Neural progenitor cell (in vitro differentiated cells): ENCODE data around the gene PLCB3. TPM values are rescaled to one million over a fixed set of nuclear protein-coding genes. Genes with fewer than 3 reads are reported as not detected.

Source experiments
- DNase-seq: peaks from one replicate; pipeline ENCODE4 v3.0.0-alpha.2; 2016; ENCODE audit warnings: low spot score
- H2AFZ ChIP-seq: fragments of 200-600 bp; sonication (generic); replicated peaks from 2 replicates; pipeline ENCODE4 v1.6.1; 2016; ENCODE audit warnings: antibody characterized with exemption
- H3F3A ChIP-seq: fragments of 200-600 bp; sonication (generic); 2 replicates; pipeline ENCODE4 v1.6.1; 2016; ENCODE audit warnings: antibody characterized with exemption, low read depth
- H3K27ac ChIP-seq: fragments of 200-600 bp; sonication (generic); 2 replicates; pipeline ENCODE4 v1.5.1; 2016; ENCODE audit warnings: mild to moderate bottlenecking
- H3K27me3 ChIP-seq: fragments of 200-600 bp; sonication (generic); 2 replicates; pipeline ENCODE4 v1.6.1; 2016; ENCODE audit warnings: mild to moderate bottlenecking, moderate library complexity
- H3K36me3 ChIP-seq: fragments of 200-600 bp; sonication (generic); 2 replicates; pipeline ENCODE4 v1.5.1; 2016
- H3K4me1 ChIP-seq: fragments of 200-600 bp; sonication (generic); 2 replicates; pipeline ENCODE4 v1.6.1; 2016; ENCODE audit warnings: mixed run types
- H3K4me2 ChIP-seq: fragments of 200-600 bp; sonication (generic); 2 replicates; pipeline ENCODE4 v1.6.1; 2016
- H3K4me3 ChIP-seq: fragments of 200-600 bp; sonication (generic); 2 replicates; pipeline ENCODE4 v1.5.1; 2016
- H3K79me2 ChIP-seq: fragments of 200-600 bp; sonication (generic); 2 replicates; pipeline ENCODE4 v1.6.1; 2016; ENCODE audit warnings: low read depth
- H3K9ac ChIP-seq: fragments of 200-600 bp; sonication (generic); 2 replicates; pipeline ENCODE4 v1.6.1; 2016
- H3K9me3 ChIP-seq: fragments of 200-600 bp; sonication (generic); 2 replicates; pipeline ENCODE4 v1.5.1; 2016; ENCODE audit warnings: low read depth
- H4K20me1 ChIP-seq: fragments of 200-600 bp; sonication (generic); 2 replicates; pipeline ENCODE4 v1.6.1; 2016; ENCODE audit warnings: low read depth
- H3K27ac Mint-ChIP-seq: 3 replicates; pipeline ENCODE4 v1.8.0; 2021; ENCODE audit warnings: mixed read lengths
- H3K27me3 Mint-ChIP-seq: 2 replicates; pipeline ENCODE4 v1.8.0; 2022; ENCODE audit warnings: low read depth, mild to moderate bottlenecking, inconsistent platforms, moderate library complexity, mixed read lengths; ENCODE audit not compliant: insufficient read depth
- H3K36me3 Mint-ChIP-seq: 3 replicates; pipeline ENCODE4 v1.8.0; 2021; ENCODE audit warnings: mixed read lengths
- H3K4me1 Mint-ChIP-seq: 3 replicates; pipeline ENCODE4 v1.8.0; 2021; ENCODE audit warnings: mixed read lengths
- H3K4me3 Mint-ChIP-seq: 3 replicates; pipeline ENCODE4 v1.8.0; 2021; ENCODE audit warnings: mild to moderate bottlenecking, moderate library complexity, mixed read lengths
- H3K9me3 Mint-ChIP-seq: 3 replicates; pipeline ENCODE4 v1.8.0; 2020; ENCODE audit warnings: mixed read lengths
- CTCF ChIP-seq: fragments of 200-600 bp; sonication (generic); IDR thresholded peaks from 2 replicates; pipeline ENCODE4 v1.5.1; 2017; ENCODE audit warnings: antibody characterized with exemption, mild to moderate bottlenecking
- EZH2 ChIP-seq: fragments of 200-600 bp; sonication (generic); IDR thresholded peaks from 2 replicates; pipeline ENCODE4 v1.6.1; 2017; ENCODE audit warnings: antibody characterized with exemption, mild to moderate bottlenecking, moderate library complexity
- EZH2phosphoT487 ChIP-seq: fragments of 200-600 bp; sonication (generic); IDR thresholded peaks from 2 replicates; pipeline ENCODE4 v1.6.1; 2017; ENCODE audit warnings: antibody characterized with exemption
- total RNA-seq: library from RNA; depleted of rRNA; stranded (reverse); fragments of >200 nt; gene quantifications from 2 replicates; pipeline ENCODE4 v1.2.3, GENCODE V29; 2015; ENCODE audit warnings: low replicate concordance

Gene PLCB3
- total RNA-seq, 1 donor from 2014 or later = 15.6 TPM

- Histone ChIP-seq H3K27ac (no peak overlapping the region), H4K20me1 (peaks cover 4% of the 10 kb centered on the region), H3K4me1 (peaks cover 7% of the 10 kb centered on the region), H3K4me2 (no peak overlapping the region), H3K36me3 (no peaks in the 10 kb centered on the region), H3K9ac (no peak overlapping the region), H3K9me3 (no peaks in the 10 kb centered on the region), H3K4me3 (no peak overlapping the region), H2AFZ (no peak overlapping the region), H3F3A (peaks cover 25% of the 10 kb centered on the region), H3K27me3 (no peaks in the 10 kb centered on the region), H3K79me2 (no peaks in the 10 kb centered on the region)
- H3K36me3 Mint-ChIP-seq = peaks cover 7% of the 10 kb centered on the region
- H3K27ac Mint-ChIP-seq = no peak overlapping the region
- no peak overlapping the region for H3K4me3 Mint-ChIP-seq
- H3K4me1 Mint-ChIP-seq = peaks cover 21% of the 10 kb centered on the region
- DNase-seq = no peak
- no peaks in the 10 kb centered on the region for H3K9me3 Mint-ChIP-seq
- peaks cover 16% of the 10 kb centered on the region for H3K27me3 Mint-ChIP-seq
- no peak for TF ChIP-seq EZH2phosphoT487
- TF ChIP-seq CTCF = no peak
Observed at GRCh38 chr11:64265176-64266160, 14.1 kb downstream of the PLCB3 start.

GRCh38 chr11:64266339-64266738, 15.0 kb downstream of the PLCB3 start:
- no peak overlapping the region for H3K4me3 ChIP-seq
- Mint-ChIP-seq H3K4me3 (peak overlapping the region; percentile 59), H3K27ac (no peak overlapping the region), H3K27me3 (peaks cover 19% of the 10 kb centered on the region), H3K4me1 (peaks cover 21% of the 10 kb centered on the region), H3K36me3 (peaks cover 7% of the 10 kb centered on the region), H3K9me3 (no peaks in the 10 kb centered on the region)
- no peak overlapping the region for H3K9ac ChIP-seq
- no peak overlapping the region for H2AFZ ChIP-seq
- no peaks in the 10 kb centered on the region for H3K27me3 ChIP-seq
- no peaks in the 10 kb centered on the region for H3K79me2 ChIP-seq
- H3F3A ChIP-seq = peaks cover 28% of the 10 kb centered on the region
- H3K4me2 ChIP-seq = no peak overlapping the region
- no peak overlapping the region for H3K27ac ChIP-seq
- no peaks in the 10 kb centered on the region for H3K36me3 ChIP-seq
- no peak for DNase-seq
- peaks cover 7% of the 10 kb centered on the region for H3K4me1 ChIP-seq
- TF ChIP-seq EZH2 (no peak), CTCF (no peak), EZH2phosphoT487 (no peak)
- H3K9me3 ChIP-seq = no peaks in the 10 kb centered on the region
- peaks cover 4% of the 10 kb centered on the region for H4K20me1 ChIP-seq

GRCh38 chr11:64267207-64267945, 16.0 kb downstream of the PLCB3 start:
- TF ChIP-seq EZH2 = no peak
- no peak for TF ChIP-seq CTCF
- TF ChIP-seq EZH2phosphoT487 = no peak
- no peaks in the 10 kb centered on the region for H3K9me3 Mint-ChIP-seq
- H3K4me3 Mint-ChIP-seq = peak overlapping the region; percentile 95
- Histone ChIP-seq H3K9ac (no peak overlapping the region), H3K4me3 (no peak overlapping the region), H2AFZ (no peak overlapping the region), H4K20me1 (peaks cover 4% of the 10 kb centered on the region), H3F3A (peaks cover 30% of the 10 kb centered on the region), H3K27me3 (no peaks in the 10 kb centered on the region), H3K9me3 (no peaks in the 10 kb centered on the region), H3K4me1 (peaks cover 12% of the 10 kb centered on the region), H3K79me2 (no peaks in the 10 kb centered on the region), H3K4me2 (no peak overlapping the region), H3K36me3 (no peaks in the 10 kb centered on the region), H3K27ac (no peak overlapping the region)
- peaks cover 4% of the 10 kb centered on the region for H3K36me3 Mint-ChIP-seq
- H3K4me1 Mint-ChIP-seq = peaks cover 28% of the 10 kb centered on the region
- H3K27me3 Mint-ChIP-seq = peaks cover 16% of the 10 kb centered on the region
- DNase-seq = no peak
- no peak overlapping the region for H3K27ac Mint-ChIP-seq
